HEK293 (cell line): ENCODE results near the gene ZCCHC10.
A peak's percentile ranks its signal among the peaks of the same experiment; 100 is the strongest.

ENCODE experiments used
- BCL11A ChIP-seq: fragments of 450-650 bp; formaldehyde crosslinking; IDR thresholded peaks from 2 replicates; pipeline ENCODE4 v1.5.1; 2016; ENCODE audit warnings: low read depth, missing biosample characterization, missing genetic modification characterization
- MYNN ChIP-seq: fragments of 450-650 bp; formaldehyde crosslinking; IDR thresholded peaks from 2 replicates; pipeline ENCODE4 v1.5.1; 2016; ENCODE audit warnings: missing biosample characterization, missing genetic modification characterization, borderline replicate concordance
- MZF1 ChIP-seq: fragments of 450-650 bp; formaldehyde crosslinking; IDR thresholded peaks from 2 replicates; pipeline ENCODE4 v1.5.1; 2017; ENCODE audit warnings: missing biosample characterization, missing genetic modification characterization, borderline replicate concordance
- RBAK ChIP-seq: fragments of 450-650 bp; formaldehyde crosslinking; IDR thresholded peaks from 2 replicates; pipeline ENCODE4 v1.5.1; 2016; ENCODE audit warnings: missing biosample characterization, missing genetic modification characterization
- SALL2 ChIP-seq: fragments of 450-650 bp; formaldehyde crosslinking; IDR thresholded peaks from 2 replicates; pipeline ENCODE4 v1.5.0; 2017; ENCODE audit warnings: missing biosample characterization, mild to moderate bottlenecking, missing genetic modification characterization, borderline replicate concordance
- TRIM28 ChIP-seq: IDR thresholded peaks from 2 replicates; pipeline ENCODE4 v1.6.1; 2011; ENCODE audit warnings: low read length, control low read depth, borderline replicate concordance
- ZBTB21 ChIP-seq: fragments of 450-650 bp; formaldehyde crosslinking; IDR thresholded peaks from 2 replicates; pipeline ENCODE4 v1.5.1; 2017; ENCODE audit warnings: missing biosample characterization, missing genetic modification characterization
- ZEB2 ChIP-seq: fragments of 450-650 bp; formaldehyde crosslinking; IDR thresholded peaks from 2 replicates; pipeline ENCODE4 v1.5.1; 2016; ENCODE audit warnings: missing biosample characterization, missing genetic modification characterization
- ZIC2 ChIP-seq: fragments of 450-650 bp; formaldehyde crosslinking; IDR thresholded peaks from 2 replicates; pipeline ENCODE4 v1.5.1; 2016; ENCODE audit warnings: missing biosample characterization, missing genetic modification characterization
- ZNF121 ChIP-seq: fragments of 450-650 bp; formaldehyde crosslinking; IDR thresholded peaks from 2 replicates; pipeline ENCODE4 v1.5.1; 2016; ENCODE audit warnings: missing biosample characterization, missing genetic modification characterization
- ZNF157 ChIP-seq: fragments of 450-650 bp; formaldehyde crosslinking; IDR thresholded peaks from 2 replicates; pipeline ENCODE4 v1.5.1; 2016; ENCODE audit warnings: missing biosample characterization, missing genetic modification characterization
- ZNF184 ChIP-seq: fragments of 450-650 bp; IDR thresholded peaks from 2 replicates; pipeline ENCODE4 v1.5.1; 2018; ENCODE audit warnings: missing biosample characterization, mild to moderate bottlenecking, missing genetic modification characterization
- ZNF221 ChIP-seq: fragments of 450-650 bp; formaldehyde crosslinking; IDR thresholded peaks from 2 replicates; pipeline ENCODE4 v1.5.1; 2017; ENCODE audit warnings: missing biosample characterization, missing genetic modification characterization, borderline replicate concordance
- ZNF354C ChIP-seq: fragments of 450-650 bp; formaldehyde crosslinking; IDR thresholded peaks from 2 replicates; pipeline ENCODE4 v1.5.1; 2016; ENCODE audit warnings: missing biosample characterization, missing genetic modification characterization, low read depth, borderline replicate concordance
- ZNF501 ChIP-seq: fragments of 450-650 bp; formaldehyde crosslinking; IDR thresholded peaks from 2 replicates; pipeline ENCODE4 v1.5.1; 2016; ENCODE audit warnings: missing biosample characterization, missing genetic modification characterization
- ZNF571 ChIP-seq: fragments of 450-650 bp; formaldehyde crosslinking; IDR thresholded peaks from 2 replicates; pipeline ENCODE4 v1.5.0; 2017; ENCODE audit warnings: missing biosample characterization, missing genetic modification characterization
- ZNF600 ChIP-seq: fragments of 450-650 bp; formaldehyde crosslinking; IDR thresholded peaks from 2 replicates; pipeline ENCODE4 v1.5.1; 2016; ENCODE audit warnings: missing biosample characterization, missing genetic modification characterization
- ZNF76 ChIP-seq: fragments of 450-650 bp; formaldehyde crosslinking; IDR thresholded peaks from 2 replicates; pipeline ENCODE4; 2016; ENCODE audit warnings: low read depth, missing biosample characterization, missing genetic modification characterization, borderline replicate concordance
- TF ChIP-seq, protein P1 (sequence below): fragments of 450-650 bp; formaldehyde crosslinking; IDR thresholded peaks from 2 replicates; pipeline ENCODE4 v1.5.1; 2016; ENCODE audit warnings: missing biosample characterization, missing genetic modification characterization
- TF ChIP-seq, protein P2 (sequence below): fragments of 450-650 bp; formaldehyde crosslinking; IDR thresholded peaks from 2 replicates; pipeline ENCODE4 v1.5.1; 2016; ENCODE audit warnings: missing biosample characterization, missing genetic modification characterization, low read depth
- TF ChIP-seq, protein P3 (sequence below): fragments of 450-650 bp; formaldehyde crosslinking; IDR thresholded peaks from 2 replicates; pipeline ENCODE4 v1.5.1; 2016; ENCODE audit warnings: missing biosample characterization, missing genetic modification characterization
- TF ChIP-seq, protein P4 (sequence below): fragments of 450-650 bp; formaldehyde crosslinking; IDR thresholded peaks from 2 replicates; pipeline ENCODE4 v1.5.1; 2016; ENCODE audit warnings: missing biosample characterization, missing genetic modification characterization
- TF ChIP-seq, protein P5 (sequence below): fragments of 450-650 bp; formaldehyde crosslinking; IDR thresholded peaks from 2 replicates; pipeline ENCODE4 v1.5.1; 2016; ENCODE audit warnings: missing biosample characterization, missing genetic modification characterization, borderline replicate concordance
- TF ChIP-seq, protein P6 (sequence below): fragments of 450-650 bp; formaldehyde crosslinking; IDR thresholded peaks from 2 replicates; pipeline ENCODE4 v1.5.1; 2017; ENCODE audit warnings: missing biosample characterization, missing genetic modification characterization

Gene ZCCHC10

DNA sequence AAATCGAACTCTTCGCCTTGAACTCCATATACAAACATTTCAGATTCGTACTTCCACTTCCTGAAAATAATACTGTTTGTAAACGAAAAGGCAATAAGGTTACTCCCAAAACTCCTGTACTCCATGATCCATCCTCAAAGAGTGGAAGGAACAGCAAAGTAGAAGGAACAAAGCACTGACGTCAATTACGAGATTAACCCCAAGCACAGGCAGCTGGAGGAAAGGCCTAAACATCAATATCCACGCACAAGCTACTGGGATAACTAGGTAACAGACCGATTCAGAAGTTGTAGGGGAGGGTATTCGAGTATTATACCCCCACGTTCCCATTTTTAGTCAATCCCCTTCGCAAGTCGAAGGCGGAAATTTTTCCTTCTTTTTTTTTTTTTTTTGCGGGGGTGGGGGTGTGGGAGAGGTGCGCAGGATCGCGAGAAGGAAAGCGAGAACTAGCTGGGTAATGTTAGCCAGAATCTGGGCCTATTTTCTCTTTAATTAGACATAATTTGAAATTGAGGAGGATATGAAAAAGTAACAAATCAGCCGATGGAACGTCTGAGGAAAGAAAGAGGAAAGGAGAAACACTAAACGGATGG is 63.8 kb downstream of the ZCCHC10 start (continued):
- TF ChIP-seq, protein P1, sequence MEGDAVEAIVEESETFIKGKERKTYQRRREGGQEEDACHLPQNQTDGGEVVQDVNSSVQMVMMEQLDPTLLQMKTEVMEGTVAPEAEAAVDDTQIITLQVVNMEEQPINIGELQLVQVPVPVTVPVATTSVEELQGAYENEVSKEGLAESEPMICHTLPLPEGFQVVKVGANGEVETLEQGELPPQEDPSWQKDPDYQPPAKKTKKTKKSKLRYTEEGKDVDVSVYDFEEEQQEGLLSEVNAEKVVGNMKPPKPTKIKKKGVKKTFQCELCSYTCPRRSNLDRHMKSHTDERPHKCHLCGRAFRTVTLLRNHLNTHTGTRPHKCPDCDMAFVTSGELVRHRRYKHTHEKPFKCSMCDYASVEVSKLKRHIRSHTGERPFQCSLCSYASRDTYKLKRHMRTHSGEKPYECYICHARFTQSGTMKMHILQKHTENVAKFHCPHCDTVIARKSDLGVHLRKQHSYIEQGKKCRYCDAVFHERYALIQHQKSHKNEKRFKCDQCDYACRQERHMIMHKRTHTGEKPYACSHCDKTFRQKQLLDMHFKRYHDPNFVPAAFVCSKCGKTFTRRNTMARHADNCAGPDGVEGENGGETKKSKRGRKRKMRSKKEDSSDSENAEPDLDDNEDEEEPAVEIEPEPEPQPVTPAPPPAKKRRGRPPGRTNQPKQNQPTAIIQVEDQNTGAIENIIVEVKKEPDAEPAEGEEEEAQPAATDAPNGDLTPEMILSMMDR (tag by site-specific recombination): no peak
- TF ChIP-seq ZNF501 (tag by site-specific recombination) (0 out of 2 replicates have a peak, but pooled peaks have one; percentile 30), MZF1 (tag by site-specific recombination) (peak; percentile 60; the same call in 1 of the 2 replicates), ZNF571 (tag by site-specific recombination) (no peak), ZNF76 (tag by site-specific recombination) (peak; percentile 47), ZIC2 (tag by site-specific recombination) (no peak), TRIM28 (no peak), ZNF221 (tag by site-specific recombination) (no peak), ZNF121 (tag by site-specific recombination) (no peak), RBAK (tag by site-specific recombination) (no peak), ZNF354C (tag by site-specific recombination) (no peak), ZEB2 (tag by site-specific recombination) (0 out of 2 replicates have a peak, but pooled peaks have one; percentile 33), ZNF157 (no peak), ZBTB21 (tag by site-specific recombination) (peak; percentile 71), ZNF184 (tag by site-specific recombination) (no peak), MYNN (tag by site-specific recombination) (no peak), BCL11A (tag by site-specific recombination) (no peak), ZNF600 (tag by site-specific recombination) (peak; percentile 78), SALL2 (no peak)
- TF ChIP-seq, protein P2, sequence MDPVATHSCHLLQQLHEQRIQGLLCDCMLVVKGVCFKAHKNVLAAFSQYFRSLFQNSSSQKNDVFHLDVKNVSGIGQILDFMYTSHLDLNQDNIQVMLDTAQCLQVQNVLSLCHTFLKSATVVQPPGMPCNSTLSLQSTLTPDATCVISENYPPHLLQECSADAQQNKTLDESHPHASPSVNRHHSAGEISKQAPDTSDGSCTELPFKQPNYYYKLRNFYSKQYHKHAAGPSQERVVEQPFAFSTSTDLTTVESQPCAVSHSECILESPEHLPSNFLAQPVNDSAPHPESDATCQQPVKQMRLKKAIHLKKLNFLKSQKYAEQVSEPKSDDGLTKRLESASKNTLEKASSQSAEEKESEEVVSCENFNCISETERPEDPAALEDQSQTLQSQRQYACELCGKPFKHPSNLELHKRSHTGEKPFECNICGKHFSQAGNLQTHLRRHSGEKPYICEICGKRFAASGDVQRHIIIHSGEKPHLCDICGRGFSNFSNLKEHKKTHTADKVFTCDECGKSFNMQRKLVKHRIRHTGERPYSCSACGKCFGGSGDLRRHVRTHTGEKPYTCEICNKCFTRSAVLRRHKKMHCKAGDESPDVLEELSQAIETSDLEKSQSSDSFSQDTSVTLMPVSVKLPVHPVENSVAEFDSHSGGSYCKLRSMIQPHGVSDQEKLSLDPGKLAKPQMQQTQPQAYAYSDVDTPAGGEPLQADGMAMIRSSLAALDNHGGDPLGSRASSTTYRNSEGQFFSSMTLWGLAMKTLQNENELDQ: no peak
- TF ChIP-seq, protein P3, sequence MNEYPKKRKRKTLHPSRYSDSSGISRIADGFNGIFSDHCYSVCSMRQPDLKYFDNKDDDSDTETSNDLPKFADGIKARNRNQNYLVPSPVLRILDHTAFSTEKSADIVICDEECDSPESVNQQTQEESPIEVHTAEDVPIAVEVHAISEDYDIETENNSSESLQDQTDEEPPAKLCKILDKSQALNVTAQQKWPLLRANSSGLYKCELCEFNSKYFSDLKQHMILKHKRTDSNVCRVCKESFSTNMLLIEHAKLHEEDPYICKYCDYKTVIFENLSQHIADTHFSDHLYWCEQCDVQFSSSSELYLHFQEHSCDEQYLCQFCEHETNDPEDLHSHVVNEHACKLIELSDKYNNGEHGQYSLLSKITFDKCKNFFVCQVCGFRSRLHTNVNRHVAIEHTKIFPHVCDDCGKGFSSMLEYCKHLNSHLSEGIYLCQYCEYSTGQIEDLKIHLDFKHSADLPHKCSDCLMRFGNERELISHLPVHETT (tag by site-specific recombination): peak; percentile 61; the same call in 1 of the 2 replicates
- TF ChIP-seq, protein P4, sequence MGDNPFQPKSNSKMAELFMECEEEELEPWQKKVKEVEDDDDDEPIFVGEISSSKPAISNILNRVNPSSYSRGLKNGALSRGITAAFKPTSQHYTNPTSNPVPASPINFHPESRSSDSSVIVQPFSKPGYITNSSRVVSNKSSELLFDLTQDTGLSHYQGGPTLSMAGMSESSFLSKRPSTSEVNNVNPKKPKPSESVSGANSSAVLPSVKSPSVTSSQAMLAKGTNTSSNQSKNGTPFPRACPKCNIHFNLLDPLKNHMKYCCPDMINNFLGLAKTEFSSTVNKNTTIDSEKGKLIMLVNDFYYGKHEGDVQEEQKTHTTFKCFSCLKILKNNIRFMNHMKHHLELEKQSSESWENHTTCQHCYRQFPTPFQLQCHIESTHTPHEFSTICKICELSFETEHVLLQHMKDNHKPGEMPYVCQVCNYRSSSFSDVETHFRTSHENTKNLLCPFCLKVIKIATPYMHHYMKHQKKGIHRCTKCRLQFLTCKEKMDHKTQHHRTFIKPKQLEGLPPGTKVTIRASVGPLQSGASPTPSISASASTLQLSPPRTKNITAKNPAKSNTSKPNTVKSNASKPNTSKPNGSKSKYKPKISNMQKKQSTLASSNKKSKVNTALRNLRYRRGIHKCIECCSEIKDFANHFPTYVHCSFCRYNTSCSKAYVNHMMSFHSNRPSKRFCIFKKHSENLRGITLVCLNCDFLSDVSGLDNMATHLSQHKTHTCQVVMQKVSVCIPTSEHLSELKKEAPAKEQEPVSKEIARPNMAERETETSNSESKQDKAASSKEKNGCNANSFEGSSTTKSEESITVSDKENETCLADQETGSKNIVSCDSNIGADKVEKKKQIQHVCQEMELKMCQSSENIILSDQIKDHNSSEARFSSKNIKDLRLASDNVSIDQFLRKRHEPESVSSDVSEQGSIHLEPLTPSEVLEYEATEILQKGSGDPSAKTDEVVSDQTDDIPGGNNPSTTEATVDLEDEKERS: no peak
- TF ChIP-seq, protein P5, sequence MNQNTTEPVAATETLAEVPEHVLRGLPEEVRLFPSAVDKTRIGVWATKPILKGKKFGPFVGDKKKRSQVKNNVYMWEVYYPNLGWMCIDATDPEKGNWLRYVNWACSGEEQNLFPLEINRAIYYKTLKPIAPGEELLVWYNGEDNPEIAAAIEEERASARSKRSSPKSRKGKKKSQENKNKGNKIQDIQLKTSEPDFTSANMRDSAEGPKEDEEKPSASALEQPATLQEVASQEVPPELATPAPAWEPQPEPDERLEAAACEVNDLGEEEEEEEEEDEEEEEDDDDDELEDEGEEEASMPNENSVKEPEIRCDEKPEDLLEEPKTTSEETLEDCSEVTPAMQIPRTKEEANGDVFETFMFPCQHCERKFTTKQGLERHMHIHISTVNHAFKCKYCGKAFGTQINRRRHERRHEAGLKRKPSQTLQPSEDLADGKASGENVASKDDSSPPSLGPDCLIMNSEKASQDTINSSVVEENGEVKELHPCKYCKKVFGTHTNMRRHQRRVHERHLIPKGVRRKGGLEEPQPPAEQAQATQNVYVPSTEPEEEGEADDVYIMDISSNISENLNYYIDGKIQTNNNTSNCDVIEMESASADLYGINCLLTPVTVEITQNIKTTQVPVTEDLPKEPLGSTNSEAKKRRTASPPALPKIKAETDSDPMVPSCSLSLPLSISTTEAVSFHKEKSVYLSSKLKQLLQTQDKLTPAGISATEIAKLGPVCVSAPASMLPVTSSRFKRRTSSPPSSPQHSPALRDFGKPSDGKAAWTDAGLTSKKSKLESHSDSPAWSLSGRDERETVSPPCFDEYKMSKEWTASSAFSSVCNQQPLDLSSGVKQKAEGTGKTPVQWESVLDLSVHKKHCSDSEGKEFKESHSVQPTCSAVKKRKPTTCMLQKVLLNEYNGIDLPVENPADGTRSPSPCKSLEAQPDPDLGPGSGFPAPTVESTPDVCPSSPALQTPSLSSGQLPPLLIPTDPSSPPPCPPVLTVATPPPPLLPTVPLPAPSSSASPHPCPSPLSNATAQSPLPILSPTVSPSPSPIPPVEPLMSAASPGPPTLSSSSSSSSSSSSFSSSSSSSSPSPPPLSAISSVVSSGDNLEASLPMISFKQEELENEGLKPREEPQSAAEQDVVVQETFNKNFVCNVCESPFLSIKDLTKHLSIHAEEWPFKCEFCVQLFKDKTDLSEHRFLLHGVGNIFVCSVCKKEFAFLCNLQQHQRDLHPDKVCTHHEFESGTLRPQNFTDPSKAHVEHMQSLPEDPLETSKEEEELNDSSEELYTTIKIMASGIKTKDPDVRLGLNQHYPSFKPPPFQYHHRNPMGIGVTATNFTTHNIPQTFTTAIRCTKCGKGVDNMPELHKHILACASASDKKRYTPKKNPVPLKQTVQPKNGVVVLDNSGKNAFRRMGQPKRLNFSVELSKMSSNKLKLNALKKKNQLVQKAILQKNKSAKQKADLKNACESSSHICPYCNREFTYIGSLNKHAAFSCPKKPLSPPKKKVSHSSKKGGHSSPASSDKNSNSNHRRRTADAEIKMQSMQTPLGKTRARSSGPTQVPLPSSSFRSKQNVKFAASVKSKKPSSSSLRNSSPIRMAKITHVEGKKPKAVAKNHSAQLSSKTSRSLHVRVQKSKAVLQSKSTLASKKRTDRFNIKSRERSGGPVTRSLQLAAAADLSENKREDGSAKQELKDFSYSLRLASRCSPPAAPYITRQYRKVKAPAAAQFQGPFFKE (tag by site-specific recombination): no peak
- TF ChIP-seq, protein P6, sequence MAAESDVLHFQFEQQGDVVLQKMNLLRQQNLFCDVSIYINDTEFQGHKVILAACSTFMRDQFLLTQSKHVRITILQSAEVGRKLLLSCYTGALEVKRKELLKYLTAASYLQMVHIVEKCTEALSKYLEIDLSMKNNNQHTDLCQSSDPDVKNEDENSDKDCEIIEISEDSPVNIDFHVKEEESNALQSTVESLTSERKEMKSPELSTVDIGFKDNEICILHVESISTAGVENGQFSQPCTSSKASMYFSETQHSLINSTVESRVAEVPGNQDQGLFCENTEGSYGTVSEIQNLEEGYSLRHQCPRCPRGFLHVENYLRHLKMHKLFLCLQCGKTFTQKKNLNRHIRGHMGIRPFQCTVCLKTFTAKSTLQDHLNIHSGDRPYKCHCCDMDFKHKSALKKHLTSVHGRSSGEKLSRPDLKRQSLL (tag by site-specific recombination): no peak
